A549 (cell line): ENCODE measurements around the gene NRXN3. TPM values are rescaled to one million over a fixed set of nuclear protein-coding genes. Genes with fewer than 3 reads are reported as not detected.

Source experiments
- ATAC-seq, 2 experiments: fragments of 200-7000 bp in 1 of 2; fragments of >200 bp in 1 of 2; cut with Nextera tagmentation in 1 of 2; cut with Tn5 transposase in 1 of 2; 3 replicates each; pipeline versions ENCODE4 v1.8.0 to v1.9.1; 2018 to 2020; ENCODE audit warnings: mild to moderate bottlenecking in 1 of 2, moderate library complexity in 1 of 2
- CTCF ChIA-PET: fragments of 300-600 bp; sonication (Branson Sonifier 250); formaldehyde crosslinking; extraction: SDS; loops from one replicate; lab custom pipeline; 2021; ENCODE audit warnings: antibody characterized with exemption, inconsistent platforms; lab: Yijun Ruan, JAX
- POLR2A ChIA-PET: fragments of 350-600 bp; formaldehyde crosslinking; extraction: SDS; loops from one replicate; lab custom pipeline; 2021; ENCODE audit warnings: antibody characterized with exemption, inconsistent platforms; lab: Yijun Ruan, JAX
- DNase-seq, 2 experiments: peaks; one replicate each; pipeline versions ENCODE4 v3.0.0 to v3.0.0-alpha.2; 2011 to 2016; ENCODE audit warnings: low read depth in 1 of 2, low spot score in 1 of 2
- FAIRE-seq: peaks from 2 replicates; lab custom pipeline; 2011; peaks lifted over from hg19 to GRCh38; lab: Jason Lieb, UNC
- H3K27ac ChIP-seq, 2 experiments: fragments of >200 bp; sonication (Bioruptor Twin); formaldehyde crosslinking; 3 replicates each; pipeline ENCODE4 v1.5.1; 2016 to 2017
- H3K4me1 ChIP-seq: fragments of >200 bp; sonication (Bioruptor Twin); formaldehyde crosslinking; 3 replicates; pipeline ENCODE4 v1.6.1; 2016
- H3K4me2 ChIP-seq: fragments of >200 bp; sonication (Bioruptor Twin); formaldehyde crosslinking; 3 replicates; pipeline ENCODE4 v1.6.1; 2016
- H3K4me3 ChIP-seq: fragments of >200 bp; sonication (Bioruptor Twin); formaldehyde crosslinking; 3 replicates; pipeline ENCODE4 v1.5.1; 2016
- H3K9me3 ChIP-seq: fragments of >200 bp; sonication (Bioruptor Twin); formaldehyde crosslinking; 3 replicates; pipeline ENCODE4 v1.6.1; 2016
- BHLHE40 ChIP-seq: IDR thresholded peaks from 2 replicates; pipeline ENCODE4 v1.6.1; 2012; ENCODE audit warnings: low read depth, low read length, inconsistent platforms
- CBX2 ChIP-seq: fragments of 200-600 bp; sonication (generic); IDR thresholded peaks from 2 replicates; pipeline ENCODE4 v1.6.1; 2016; ENCODE audit warnings: low read depth, mild to moderate bottlenecking, borderline replicate concordance
- GATA3 ChIP-seq: IDR thresholded peaks from 2 replicates; pipeline ENCODE4 v1.6.1; 2012; ENCODE audit warnings: borderline replicate concordance
- HEYL ChIP-seq: fragments of 250-450 bp; sonication (Bioruptor Pico); IDR thresholded peaks from 2 replicates; pipeline ENCODE4 v1.8.0; 2021; ENCODE audit warnings: mild to moderate bottlenecking, moderate library complexity
- HOXA7 ChIP-seq: fragments of 250-450 bp; sonication (Bioruptor Pico); IDR thresholded peaks from 2 replicates; pipeline ENCODE4 v1.5.0; 2020; ENCODE audit warnings: mild to moderate bottlenecking, moderate library complexity
- JUN ChIP-seq, 2 experiments: fragments of >200 bp; sonication (Bioruptor Twin); formaldehyde crosslinking; IDR thresholded peaks; 2 replicates in 1 of 2; 3 replicates in 1 of 2; pipeline ENCODE4 v1.6.1; 2016 to 2017
- JUNB ChIP-seq: fragments of >200 bp; sonication (Bioruptor Twin); formaldehyde crosslinking; IDR thresholded peaks from 2 replicates; pipeline ENCODE4 v1.6.1; 2016
- KDM5A ChIP-seq: fragments of 200-600 bp; sonication (generic); IDR thresholded peaks from 2 replicates; pipeline ENCODE4 v1.6.1; 2016; ENCODE audit warnings: antibody characterized with exemption, mild to moderate bottlenecking
- NFE2L2 ChIP-seq: fragments of 150-350 bp; conservative IDR thresholded peaks from 2 replicates; pipeline ENCODE4 v1.6.1; 2014; ENCODE audit warnings: low read length
- NPAS2 ChIP-seq: fragments of 250-450 bp; sonication (Bioruptor Pico); IDR thresholded peaks from 2 replicates; pipeline ENCODE4 v1.8.0; 2022; ENCODE audit warnings: mild to moderate bottlenecking, moderate library complexity, borderline replicate concordance
- PHF8 ChIP-seq: fragments of 200-600 bp; sonication (generic); IDR thresholded peaks from 2 replicates; pipeline ENCODE4 v1.6.1; 2016; ENCODE audit warnings: low read depth, mild to moderate bottlenecking, antibody characterized with exemption, moderate library complexity, borderline replicate concordance
- POLR2A ChIP-seq: IDR thresholded peaks from 2 replicates; pipeline ENCODE4 v1.6.1; 2012; ENCODE audit warnings: mild to moderate bottlenecking, low read length
- RAD21 ChIP-seq, 2 experiments: fragments of >200 bp in 1 of 2; sonication (Bioruptor Twin) in 1 of 2; formaldehyde crosslinking in 1 of 2; IDR thresholded peaks in 1 of 2; conservative IDR thresholded peaks in 1 of 2; 2 replicates in 1 of 2; 3 replicates in 1 of 2; pipeline ENCODE4 v1.6.1; 2012 to 2018; ENCODE audit warnings: inconsistent platforms in 1 of 2
- RFX5 ChIP-seq: fragments of 450-650 bp; IDR thresholded peaks from 2 replicates; pipeline ENCODE4 v1.7.1; 2014; ENCODE audit warnings: antibody characterized with exemption, mild to moderate bottlenecking, moderate library complexity
- SMC3 ChIP-seq: fragments of >200 bp; sonication (Bioruptor Twin); formaldehyde crosslinking; IDR thresholded peaks from 3 replicates; pipeline ENCODE4 v1.6.1; 2018; ENCODE audit warnings: inconsistent platforms
- TFCP2L1 ChIP-seq: fragments of 250-450 bp; sonication (Bioruptor Pico); IDR thresholded peaks from 2 replicates; pipeline ENCODE4 v1.5.0; 2021; ENCODE audit warnings: mild to moderate bottlenecking
- ZSCAN20 ChIP-seq: fragments of 250-450 bp; sonication (Bioruptor Pico); IDR thresholded peaks from 2 replicates; pipeline ENCODE4 v1.8.0; 2022; ENCODE audit warnings: mild to moderate bottlenecking, moderate library complexity
- WGBS: methylation state at CpG from one replicate; pipeline ENCODE4 v1.1.6; 2017; ENCODE audit errors: missing lambda C conversion rate; 5-methylcytosine and 5-hydroxymethylcytosine counted together
- polyA plus RNA-seq, 4 experiments: library from polyadenylated mRNA; depleted of rRNA in 3 of 4; stranded (reverse); fragments of >200 nt; fragmentation: RNase III in 1 of 4; extraction: RNeasy Plus Mini Kit Qiagen cat#74134 plus additional on column Dnase treatment in 1 of 4; gene quantifications; 2 replicates in 3 of 4; 3 replicates in 1 of 4; pipeline ENCODE4 v1.2.3, GENCODE V29; 2011 to 2017
- TF ChIP-seq, protein P1 (sequence below): fragments of 200-600 bp; sonication (generic); IDR thresholded peaks from 2 replicates; pipeline ENCODE4 v1.6.1; 2016; ENCODE audit warnings: antibody characterized with exemption, mild to moderate bottlenecking, moderate library complexity
- TF ChIP-seq, protein P2 (sequence below): IDR thresholded peaks from 2 replicates; pipeline ENCODE4 v1.6.1; 2012; ENCODE audit warnings: low read depth, borderline replicate concordance
- TF ChIP-seq, protein P3 (sequence below): IDR thresholded peaks from 2 replicates; pipeline ENCODE4 v1.6.1; 2012
- TF ChIP-seq, protein P4 (sequence below): fragments of 450-650 bp; IDR thresholded peaks from 2 replicates; pipeline ENCODE4 v1.6.1; 2014; ENCODE audit warnings: antibody characterized with exemption
- TF ChIP-seq, protein P5 (sequence below): fragments of >200 bp; sonication (Bioruptor Twin); formaldehyde crosslinking; IDR thresholded peaks from 3 replicates; pipeline ENCODE4 v1.5.1; 2016

Gene NRXN3
- polyA plus RNA-seq, 2 of the 4 experiments (the other 2 are of a cell fraction) = 0.62 to 2.3 TPM

DNA sequence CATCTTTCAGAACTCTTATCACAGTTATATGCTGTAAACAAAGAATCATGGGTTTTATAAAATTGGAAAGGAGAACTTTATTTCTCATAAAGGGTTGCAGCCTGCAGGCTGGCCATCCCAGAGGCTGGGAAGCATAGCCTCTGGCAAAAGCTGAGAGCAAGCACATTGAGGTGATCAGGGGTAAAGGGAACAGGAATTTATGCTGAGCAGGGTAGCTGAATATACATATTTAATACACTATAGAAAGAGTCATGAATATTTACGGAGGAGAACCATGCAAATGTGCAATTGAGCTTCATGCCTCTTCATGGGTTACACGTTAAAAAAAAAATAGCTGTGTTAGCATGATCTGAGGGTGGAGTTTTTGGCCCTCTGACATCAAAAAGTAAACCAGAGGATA is 653.3 kb downstream of the NRXN3 start:
- CTCF ChIA-PET = interaction anchor here (0.7 kb wide), 1 partner anchor 17 kb away, joined by 5 read pairs; no protein-coding TSS in a partner anchor
- WGBS = 2% methylated on average over 2 of the region's 2 CpGs
- no peak overlapping the region for H3K4me3 ChIP-seq
- FAIRE-seq (no peak), ATAC-seq (no peak), DNase-seq (no peak)
- POLR2A ChIA-PET = no interaction called here
- no peak overlapping the region for H3K27ac ChIP-seq
- no peak overlapping the region for H3K4me2 ChIP-seq
- no peaks in the 10 kb centered on the region for H3K4me1 ChIP-seq
- TF ChIP-seq HEYL (CRISPR knock-in tag) = no peak
- TF ChIP-seq BHLHE40 = no peak
- no peak for TF ChIP-seq JUNB
- TF ChIP-seq PHF8 = no peak
- TF ChIP-seq, protein P1, sequence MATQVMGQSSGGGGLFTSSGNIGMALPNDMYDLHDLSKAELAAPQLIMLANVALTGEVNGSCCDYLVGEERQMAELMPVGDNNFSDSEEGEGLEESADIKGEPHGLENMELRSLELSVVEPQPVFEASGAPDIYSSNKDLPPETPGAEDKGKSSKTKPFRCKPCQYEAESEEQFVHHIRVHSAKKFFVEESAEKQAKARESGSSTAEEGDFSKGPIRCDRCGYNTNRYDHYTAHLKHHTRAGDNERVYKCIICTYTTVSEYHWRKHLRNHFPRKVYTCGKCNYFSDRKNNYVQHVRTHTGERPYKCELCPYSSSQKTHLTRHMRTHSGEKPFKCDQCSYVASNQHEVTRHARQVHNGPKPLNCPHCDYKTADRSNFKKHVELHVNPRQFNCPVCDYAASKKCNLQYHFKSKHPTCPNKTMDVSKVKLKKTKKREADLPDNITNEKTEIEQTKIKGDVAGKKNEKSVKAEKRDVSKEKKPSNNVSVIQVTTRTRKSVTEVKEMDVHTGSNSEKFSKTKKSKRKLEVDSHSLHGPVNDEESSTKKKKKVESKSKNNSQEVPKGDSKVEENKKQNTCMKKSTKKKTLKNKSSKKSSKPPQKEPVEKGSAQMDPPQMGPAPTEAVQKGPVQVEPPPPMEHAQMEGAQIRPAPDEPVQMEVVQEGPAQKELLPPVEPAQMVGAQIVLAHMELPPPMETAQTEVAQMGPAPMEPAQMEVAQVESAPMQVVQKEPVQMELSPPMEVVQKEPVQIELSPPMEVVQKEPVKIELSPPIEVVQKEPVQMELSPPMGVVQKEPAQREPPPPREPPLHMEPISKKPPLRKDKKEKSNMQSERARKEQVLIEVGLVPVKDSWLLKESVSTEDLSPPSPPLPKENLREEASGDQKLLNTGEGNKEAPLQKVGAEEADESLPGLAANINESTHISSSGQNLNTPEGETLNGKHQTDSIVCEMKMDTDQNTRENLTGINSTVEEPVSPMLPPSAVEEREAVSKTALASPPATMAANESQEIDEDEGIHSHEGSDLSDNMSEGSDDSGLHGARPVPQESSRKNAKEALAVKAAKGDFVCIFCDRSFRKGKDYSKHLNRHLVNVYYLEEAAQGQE = no peak
- no peak for TF ChIP-seq ZSCAN20 (CRISPR knock-in tag)
- TF ChIP-seq RFX5 = no peak
- TF ChIP-seq, protein P2, sequence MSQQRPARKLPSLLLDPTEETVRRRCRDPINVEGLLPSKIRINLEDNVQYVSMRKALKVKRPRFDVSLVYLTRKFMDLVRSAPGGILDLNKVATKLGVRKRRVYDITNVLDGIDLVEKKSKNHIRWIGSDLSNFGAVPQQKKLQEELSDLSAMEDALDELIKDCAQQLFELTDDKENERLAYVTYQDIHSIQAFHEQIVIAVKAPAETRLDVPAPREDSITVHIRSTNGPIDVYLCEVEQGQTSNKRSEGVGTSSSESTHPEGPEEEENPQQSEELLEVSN = no peak
- TF ChIP-seq GATA3 = no peak
- TF ChIP-seq NPAS2 (CRISPR knock-in tag) = no peak
- TF ChIP-seq, protein P3, sequence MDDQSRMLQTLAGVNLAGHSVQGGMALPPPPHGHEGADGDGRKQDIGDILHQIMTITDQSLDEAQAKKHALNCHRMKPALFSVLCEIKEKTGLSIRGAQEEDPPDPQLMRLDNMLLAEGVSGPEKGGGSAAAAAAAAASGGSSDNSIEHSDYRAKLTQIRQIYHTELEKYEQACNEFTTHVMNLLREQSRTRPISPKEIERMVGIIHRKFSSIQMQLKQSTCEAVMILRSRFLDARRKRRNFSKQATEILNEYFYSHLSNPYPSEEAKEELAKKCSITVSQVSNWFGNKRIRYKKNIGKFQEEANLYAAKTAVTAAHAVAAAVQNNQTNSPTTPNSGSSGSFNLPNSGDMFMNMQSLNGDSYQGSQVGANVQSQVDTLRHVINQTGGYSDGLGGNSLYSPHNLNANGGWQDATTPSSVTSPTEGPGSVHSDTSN = no peak
- no peak for TF ChIP-seq KDM5A
- TF ChIP-seq TFCP2L1 (CRISPR knock-in tag) = no peak
- no peak for TF ChIP-seq HOXA7 (CRISPR knock-in tag)
- TF ChIP-seq CBX2 = no peak
- TF ChIP-seq, protein P4, sequence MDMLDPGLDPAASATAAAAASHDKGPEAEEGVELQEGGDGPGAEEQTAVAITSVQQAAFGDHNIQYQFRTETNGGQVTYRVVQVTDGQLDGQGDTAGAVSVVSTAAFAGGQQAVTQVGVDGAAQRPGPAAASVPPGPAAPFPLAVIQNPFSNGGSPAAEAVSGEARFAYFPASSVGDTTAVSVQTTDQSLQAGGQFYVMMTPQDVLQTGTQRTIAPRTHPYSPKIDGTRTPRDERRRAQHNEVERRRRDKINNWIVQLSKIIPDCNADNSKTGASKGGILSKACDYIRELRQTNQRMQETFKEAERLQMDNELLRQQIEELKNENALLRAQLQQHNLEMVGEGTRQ = no peak
- TF ChIP-seq, all 56 proteins: peak for 0
- H3K9me3 ChIP-seq = no peaks in the 10 kb centered on the region

DNA sequence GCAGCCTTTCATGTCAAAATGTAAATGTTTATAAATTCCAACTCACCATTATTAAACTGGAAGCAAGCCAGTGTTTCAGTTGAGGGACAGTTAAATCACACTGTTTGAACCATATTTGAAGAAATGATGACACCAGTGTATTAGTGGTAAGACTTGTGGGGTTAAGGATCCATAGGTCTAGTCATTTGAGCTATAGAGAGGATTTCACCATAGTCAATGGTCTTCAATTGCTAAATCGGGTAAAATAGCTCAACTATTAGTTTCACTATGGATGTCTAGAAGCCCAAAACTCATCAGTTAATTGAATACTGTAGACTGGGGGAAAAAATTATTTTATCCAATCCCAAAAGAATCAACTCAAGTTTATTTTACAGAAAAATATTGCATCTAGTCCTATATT is 659.1 kb downstream of the NRXN3 start:
- ATAC-seq (no peak), FAIRE-seq (no peak), DNase-seq (no peak)
- WGBS = 0% methylated on average over 1 of the region's 1 CpG
- no peak for TF ChIP-seq JUNB
- H3K9me3 ChIP-seq = no peaks in the 10 kb centered on the region
- no peak overlapping the region for H3K4me3 ChIP-seq
- ChIA-PET POLR2A (no interaction called here), CTCF (no interaction called here)
- H3K4me2 ChIP-seq = no peak overlapping the region
- H3K27ac ChIP-seq = no peak overlapping the region
- no peaks in the 10 kb centered on the region for H3K4me1 ChIP-seq

DNA sequence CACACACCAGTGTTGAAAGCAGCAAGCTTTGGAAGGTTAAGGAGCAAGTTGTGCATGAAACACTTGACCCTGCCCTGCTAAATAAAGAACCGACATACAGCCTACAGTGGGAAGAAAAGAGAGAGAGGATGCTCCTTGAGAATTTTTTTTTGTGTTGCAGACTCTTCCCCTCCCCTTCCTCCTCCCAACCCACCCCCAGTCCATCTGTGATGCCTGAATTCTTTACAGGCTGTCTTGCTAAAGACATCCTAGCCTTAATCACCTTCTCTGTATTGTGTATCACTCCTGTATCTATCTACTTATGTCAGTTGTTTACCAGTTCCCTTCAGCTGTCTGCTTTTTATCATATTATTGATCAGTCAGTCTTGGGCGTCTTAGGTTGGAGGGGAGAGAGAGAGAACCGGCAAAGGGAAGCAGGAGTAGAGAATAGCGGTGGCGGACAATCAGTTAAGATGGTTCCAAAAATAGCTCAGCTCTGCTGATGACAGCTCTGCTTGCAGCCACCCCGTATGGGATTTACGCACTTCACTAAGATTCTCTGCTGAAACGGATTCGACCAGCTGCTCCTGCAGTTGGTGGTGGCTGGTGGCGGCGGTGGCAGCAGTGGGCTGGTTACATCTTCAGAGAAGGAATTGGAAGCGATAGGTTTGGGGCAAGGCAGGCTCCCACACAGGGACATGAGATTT is 664.7 kb downstream of the NRXN3 start:
- no peaks in the 10 kb centered on the region for H3K9me3 ChIP-seq
- WGBS = 24% methylated on average over 12 of the region's 12 CpGs
- TF ChIP-seq HOXA7 (CRISPR knock-in tag) = no peak
- no peak for TF ChIP-seq JUNB
- TF ChIP-seq JUN (IDR thresholded peaks at IDR 0.05) = no peak
- TF ChIP-seq NPAS2 (CRISPR knock-in tag) = no peak
- TF ChIP-seq SMC3 = no peak
- no peak for TF ChIP-seq RAD21 (conservative IDR thresholded peaks at IDR 0.05 in 1 of 2, IDR thresholded peaks at IDR 0.05 in 1 of 2)
- TF ChIP-seq, protein P3 = no peak
- TF ChIP-seq, protein P5, sequence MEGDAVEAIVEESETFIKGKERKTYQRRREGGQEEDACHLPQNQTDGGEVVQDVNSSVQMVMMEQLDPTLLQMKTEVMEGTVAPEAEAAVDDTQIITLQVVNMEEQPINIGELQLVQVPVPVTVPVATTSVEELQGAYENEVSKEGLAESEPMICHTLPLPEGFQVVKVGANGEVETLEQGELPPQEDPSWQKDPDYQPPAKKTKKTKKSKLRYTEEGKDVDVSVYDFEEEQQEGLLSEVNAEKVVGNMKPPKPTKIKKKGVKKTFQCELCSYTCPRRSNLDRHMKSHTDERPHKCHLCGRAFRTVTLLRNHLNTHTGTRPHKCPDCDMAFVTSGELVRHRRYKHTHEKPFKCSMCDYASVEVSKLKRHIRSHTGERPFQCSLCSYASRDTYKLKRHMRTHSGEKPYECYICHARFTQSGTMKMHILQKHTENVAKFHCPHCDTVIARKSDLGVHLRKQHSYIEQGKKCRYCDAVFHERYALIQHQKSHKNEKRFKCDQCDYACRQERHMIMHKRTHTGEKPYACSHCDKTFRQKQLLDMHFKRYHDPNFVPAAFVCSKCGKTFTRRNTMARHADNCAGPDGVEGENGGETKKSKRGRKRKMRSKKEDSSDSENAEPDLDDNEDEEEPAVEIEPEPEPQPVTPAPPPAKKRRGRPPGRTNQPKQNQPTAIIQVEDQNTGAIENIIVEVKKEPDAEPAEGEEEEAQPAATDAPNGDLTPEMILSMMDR = no peak
- no peak for TF ChIP-seq NFE2L2
- TF ChIP-seq POLR2A = no peak
- no peak for TF ChIP-seq HEYL (CRISPR knock-in tag)
- H3K4me1 ChIP-seq = no peaks in the 10 kb centered on the region
- FAIRE-seq (no peak), DNase-seq (no peak), ATAC-seq (no peak)
- POLR2A ChIA-PET = no interaction called here
- H3K4me2 ChIP-seq = no peak overlapping the region
- H3K4me3 ChIP-seq = no peak overlapping the region
- CTCF ChIA-PET = interaction anchor here (1.0 kb wide), 1 partner anchor 57 kb away, joined by 3 read pairs; no protein-coding TSS in a partner anchor
- H3K27ac ChIP-seq = no peak overlapping the region
